HepG2 (cell line): ENCODE data around the gene ADIPOR2. TPM values are rescaled to one million over a fixed set of nuclear protein-coding genes. Genes with fewer than 3 reads are reported as not detected.

Experiments
- ATRX ChIP-seq: sonication (generic); formaldehyde crosslinking; IDR thresholded peaks from 2 replicates; pipeline ENCODE4 v1.4.0; 2020; ENCODE audit warnings: missing genetic modification reagents, borderline replicate concordance
- DDIT3 ChIP-seq: sonication (generic); formaldehyde crosslinking; IDR thresholded peaks from 2 replicates; pipeline ENCODE4 v1.4.0; 2020; ENCODE audit warnings: mild to moderate bottlenecking, missing genetic modification reagents
- DZIP1 ChIP-seq: sonication (generic); formaldehyde crosslinking; IDR thresholded peaks from 2 replicates; pipeline ENCODE4 v1.5.0; 2020; ENCODE audit warnings: mild to moderate bottlenecking, missing genetic modification reagents
- ETV5 ChIP-seq: IDR thresholded peaks from 2 replicates; pipeline ENCODE4 v1.6.1; 2018; ENCODE audit warnings: missing biosample characterization, missing genetic modification reagents, inconsistent platforms, borderline replicate concordance
- GABPB1 ChIP-seq: IDR thresholded peaks from 2 replicates; pipeline ENCODE4 v1.6.1; 2016; ENCODE audit warnings: mild to moderate bottlenecking, missing genetic modification reagents, moderate library complexity, missing compliant biosample characterization
- HMG20A ChIP-seq: IDR thresholded peaks from 2 replicates; pipeline ENCODE4 v1.6.1; 2016; ENCODE audit warnings: borderline replicate concordance
- JUND ChIP-seq: sonication (generic); formaldehyde crosslinking; IDR thresholded peaks from 2 replicates; pipeline ENCODE4 v1.8.0; 2022; ENCODE audit warnings: mild to moderate bottlenecking, missing genetic modification reagents
- NCOA5 ChIP-seq: sonication (generic); formaldehyde crosslinking; IDR thresholded peaks from 2 replicates; pipeline ENCODE4 v1.4.0; 2020; ENCODE audit warnings: missing genetic modification reagents
- NFATC3 ChIP-seq: sonication (generic); formaldehyde crosslinking; IDR thresholded peaks from 2 replicates; pipeline ENCODE4 v1.5.1; 2020; ENCODE audit warnings: mild to moderate bottlenecking, missing genetic modification reagents
- POLR2AphosphoS2 ChIP-seq: IDR thresholded peaks from 2 replicates; pipeline ENCODE4 v1.6.1; 2011; ENCODE audit warnings: low read depth, low read length, improper control_type of control experiment
- PRPF4 ChIP-seq: fragments of 200-400 bp; formaldehyde crosslinking; IDR thresholded peaks from 2 replicates; pipeline ENCODE4 v1.6.1; 2016; ENCODE audit warnings: low read length, low read depth; ENCODE audit not compliant: poor library complexity, severe bottlenecking
- RXRB ChIP-seq: IDR thresholded peaks from 2 replicates; pipeline ENCODE4 v1.6.1; 2016; ENCODE audit warnings: borderline replicate concordance, missing genetic modification reagents, missing compliant biosample characterization
- SALL1 ChIP-seq: sonication (generic); formaldehyde crosslinking; IDR thresholded peaks from 2 replicates; pipeline ENCODE4 v1.8.0; 2022; ENCODE audit warnings: mild to moderate bottlenecking, missing genetic modification reagents
- SMC3 ChIP-seq: IDR thresholded peaks from 2 replicates; pipeline ENCODE4 v1.6.1; 2011; ENCODE audit warnings: low read length, improper control_type of control experiment
- SP1 ChIP-seq, 2 experiments: fragments of 450-650 bp in 1 of 2; sonication (generic) in 1 of 2; formaldehyde crosslinking in 1 of 2; IDR thresholded peaks; 2 replicates each; pipeline versions ENCODE4 v1.4.0 to v1.6.1; 2016 to 2020; ENCODE audit warnings: missing genetic modification reagents in 1 of 2
- SRSF1 ChIP-seq: fragments of 200-400 bp; formaldehyde crosslinking; optimal IDR thresholded peaks from 2 replicates; pipeline ENCODE3; 2017; ENCODE audit warnings: mild to moderate bottlenecking, low read depth, low read length, moderate library complexity
- TCF12 ChIP-seq, 2 experiments: fragments of 450-650 bp in 1 of 2; sonication (generic) in 1 of 2; formaldehyde crosslinking in 1 of 2; IDR thresholded peaks; 2 replicates each; pipeline versions ENCODE4 v1.6.1 to v1.8.0; 2017 to 2022; ENCODE audit warnings: antibody characterized with exemption in 1 of 2, mild to moderate bottlenecking in 1 of 2, missing genetic modification reagents in 1 of 2, moderate library complexity in 1 of 2
- ZNF230 ChIP-seq: sonication (generic); formaldehyde crosslinking; IDR thresholded peaks from 2 replicates; pipeline ENCODE4 v1.4.0; 2020; ENCODE audit warnings: mild to moderate bottlenecking, missing genetic modification reagents
- ZNF451 ChIP-seq: sonication (generic); formaldehyde crosslinking; IDR thresholded peaks from 2 replicates; pipeline ENCODE4 v1.5.0; 2020; ENCODE audit warnings: mild to moderate bottlenecking, missing genetic modification reagents
- polyA plus RNA-seq, 8 experiments: library from polyadenylated mRNA; depleted of rRNA in 3 of 8; stranded (reverse) in 7 of 8; unstranded in 1 of 8; fragments of >200 nt; fragmentation: Illumina TruSeq in 4 of 8; extraction: Trizol in 4 of 8; gene quantifications; 2 replicates each; pipeline versions ENCODE4 v1.2.1 to v1.2.3, GENCODE V29; 2011 to 2016; ENCODE audit warnings: low read depth in 4 of 8, missing spikeins in 1 of 8, mixed read lengths in 1 of 8; ENCODE audit not compliant: insufficient read depth in 1 of 8
- total RNA-seq, 5 experiments: library from RNA; depleted of rRNA; stranded (reverse); fragments of >200 nt; fragmentation: Illumina TruSeq; extraction: Trizol; gene quantifications; 2 replicates each; pipeline ENCODE4 v1.2.3, GENCODE V29; 2016; ENCODE audit warnings: low read depth in 1 of 5
- TF ChIP-seq, protein P1 (sequence below): sonication (generic); formaldehyde crosslinking; IDR thresholded peaks from 2 replicates; pipeline ENCODE4 v1.5.0; 2020; ENCODE audit warnings: mild to moderate bottlenecking, missing genetic modification reagents, borderline replicate concordance
- TF ChIP-seq, protein P2 (sequence below): IDR thresholded peaks from 2 replicates; pipeline ENCODE4 v1.6.1; 2016; ENCODE audit warnings: missing genetic modification reagents, missing compliant biosample characterization

The ADIPOR2 gene
- total and polyA plus RNA-seq, 2 of the 13 experiments (the other 11 are each of a cell fraction or from before 2014, with no cell fraction given): 35.2 to 52.2 TPM

DNA sequence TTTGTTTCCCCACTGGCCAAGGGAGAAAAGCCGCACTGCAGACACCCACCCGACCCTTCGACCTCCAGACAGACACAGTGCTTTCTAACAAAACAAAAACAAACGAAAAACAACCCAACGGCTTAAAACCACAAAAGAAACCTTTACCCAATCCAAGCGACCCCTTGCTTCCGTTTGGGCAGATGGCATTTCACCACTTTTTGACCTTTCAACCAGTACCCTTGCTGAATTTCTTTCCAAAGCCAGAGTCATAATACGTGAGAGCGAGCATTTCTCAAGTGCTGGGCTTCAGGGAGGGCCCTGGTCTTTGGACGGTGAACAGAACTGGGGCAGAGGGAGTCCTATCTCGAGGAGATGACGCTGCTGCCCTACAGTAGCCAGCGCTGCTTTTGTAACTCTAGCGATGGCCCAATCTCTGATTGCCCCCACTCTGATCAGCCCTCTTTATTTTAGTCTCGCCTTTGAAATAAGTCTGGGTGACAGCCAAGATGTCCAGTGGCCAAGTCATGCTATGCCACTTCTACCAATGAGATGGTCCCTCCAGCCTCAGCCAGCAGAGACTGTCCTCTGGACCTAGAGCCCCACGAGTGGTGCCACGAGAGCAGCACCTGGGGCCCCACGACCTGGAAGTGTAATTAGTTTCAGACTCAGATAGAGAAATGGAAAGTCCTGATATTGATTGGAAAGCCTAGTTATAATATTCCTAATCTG is 21.9 kb upstream of the ADIPOR2 start (continued):
- TF ChIP-seq DZIP1 (CRISPR knock-in tag) (no peak), PRPF4 (no peak), SRSF1 (no peak), HMG20A (CRISPR knock-in tag) (peak; percentile 81; the same call in 1 of the 2 replicates), TCF12 (IDR thresholded peaks at IDR 0.05) (no peak), TCF12 (CRISPR knock-in tag; IDR thresholded peaks at IDR 0.05) (peak; percentile 79; the same call in 1 of the 2 replicates), POLR2AphosphoS2 (no peak), ZNF230 (no peak), SMC3 (peak; percentile 31; the same call in 1 of the 2 replicates), NCOA5 (CRISPR knock-in tag) (no peak), RXRB (CRISPR knock-in tag) (peak; percentile 98), ATRX (CRISPR knock-in tag) (no peak), SP1 (IDR thresholded peaks at IDR 0.05) (no peak), SP1 (CRISPR knock-in tag; IDR thresholded peaks at IDR 0.05) (no peak), DDIT3 (CRISPR knock-in tag) (no peak), ZNF451 (no peak), NFATC3 (no peak), ETV5 (CRISPR knock-in tag) (peak; percentile 96), GABPB1 (peak; percentile 48), JUND (CRISPR knock-in tag) (no peak), SALL1 (CRISPR knock-in tag) (peak; percentile 90)
- TF ChIP-seq, protein P1, sequence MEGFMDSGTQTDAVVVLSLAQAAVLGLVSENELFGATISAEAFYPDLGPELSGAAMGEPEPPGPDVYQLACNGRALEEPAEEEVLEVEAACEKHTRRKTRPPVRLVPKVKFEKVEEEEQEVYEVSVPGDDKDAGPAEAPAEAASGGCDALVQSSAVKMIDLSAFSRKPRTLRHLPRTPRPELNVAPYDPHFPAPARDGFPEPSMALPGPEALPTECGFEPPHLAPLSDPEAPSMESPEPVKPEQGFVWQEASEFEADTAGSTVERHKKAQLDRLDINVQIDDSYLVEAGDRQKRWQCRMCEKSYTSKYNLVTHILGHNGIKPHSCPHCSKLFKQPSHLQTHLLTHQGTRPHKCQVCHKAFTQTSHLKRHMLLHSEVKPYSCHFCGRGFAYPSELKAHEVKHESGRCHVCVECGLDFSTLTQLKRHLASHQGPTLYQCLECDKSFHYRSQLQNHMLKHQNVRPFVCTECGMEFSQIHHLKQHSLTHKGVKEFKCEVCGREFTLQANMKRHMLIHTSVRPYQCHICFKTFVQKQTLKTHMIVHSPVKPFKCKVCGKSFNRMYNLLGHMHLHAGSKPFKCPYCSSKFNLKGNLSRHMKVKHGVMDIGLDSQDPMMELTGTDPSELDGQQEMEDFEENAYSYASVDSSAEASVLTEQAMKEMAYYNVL (CRISPR knock-in tag): no peak; the same call in 1 of the 2 replicates
- TF ChIP-seq, protein P2, sequence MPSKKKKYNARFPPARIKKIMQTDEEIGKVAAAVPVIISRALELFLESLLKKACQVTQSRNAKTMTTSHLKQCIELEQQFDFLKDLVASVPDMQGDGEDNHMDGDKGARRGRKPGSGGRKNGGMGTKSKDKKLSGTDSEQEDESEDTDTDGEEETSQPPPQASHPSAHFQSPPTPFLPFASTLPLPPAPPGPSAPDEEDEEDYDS (CRISPR knock-in tag): 0 out of 2 replicates have a peak, but pooled peaks have one; percentile 33
